Head of caudate nucleus (tissue), 42 donors: ENCODE results near the gene DHRS4.

Experiments used
- DNase-seq, 42 donors: peaks; one replicate each; pipeline versions ENCODE4 v3.0.0 to v3.0.0-alpha.2; 2020 to 2021; ENCODE audit warnings: mixed read lengths in 7 of 42
- intact Hi-C: fragments of 100-400 bp; cut with DNase I; formaldehyde crosslinking; loops from one replicate; pipeline ENCODE4 v1.15.0; 2022

The DHRS4 gene

DNA sequence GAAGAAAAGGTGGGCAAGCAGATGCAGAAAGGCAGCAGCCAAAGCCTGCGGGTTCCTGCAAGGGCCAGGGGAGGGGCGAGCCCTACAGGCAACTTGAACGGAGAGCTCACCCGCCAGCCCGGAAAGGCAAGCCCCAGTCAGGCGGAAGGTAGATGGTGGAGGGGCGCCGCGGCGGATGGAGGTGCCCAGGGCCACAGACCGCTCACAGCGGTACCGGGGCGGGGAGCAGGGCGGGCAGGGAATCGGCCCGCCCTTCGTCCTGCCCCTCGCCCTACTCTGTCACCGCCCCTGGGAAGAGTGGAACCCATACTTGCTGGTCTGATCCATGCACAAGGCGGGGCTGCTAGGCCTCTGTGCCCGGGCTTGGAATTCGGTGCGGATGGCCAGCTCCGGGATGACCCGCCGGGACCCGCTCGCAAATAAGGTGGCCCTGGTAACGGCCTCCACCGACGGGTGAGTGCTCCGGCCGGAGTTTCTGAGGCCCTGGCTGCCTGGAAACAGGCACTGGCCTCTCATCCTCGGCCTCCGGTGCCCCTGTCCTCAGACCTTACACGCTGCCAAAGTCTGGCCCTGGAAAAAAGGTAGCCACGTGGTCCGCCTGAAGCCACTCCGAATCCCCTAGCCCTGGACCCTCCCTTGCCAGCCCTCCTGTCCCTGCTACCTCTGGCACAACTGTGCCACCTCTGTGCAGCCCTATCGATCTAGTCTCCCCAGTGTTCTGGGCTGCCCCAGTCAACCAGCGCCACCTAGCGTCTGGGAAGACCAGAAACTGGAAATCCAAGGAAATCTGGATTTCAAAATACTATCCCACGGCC, at the start of gene DHRS4:
DHRS4 (plus strand) TSS at position 307 of the 815 bp plus-strand sequence; CDS start at position 326, 19 bp downstream.
- peak; percentile 71 to 96 (median 89) for DNase-seq
- intact Hi-C loops = no loop called here

DNA sequence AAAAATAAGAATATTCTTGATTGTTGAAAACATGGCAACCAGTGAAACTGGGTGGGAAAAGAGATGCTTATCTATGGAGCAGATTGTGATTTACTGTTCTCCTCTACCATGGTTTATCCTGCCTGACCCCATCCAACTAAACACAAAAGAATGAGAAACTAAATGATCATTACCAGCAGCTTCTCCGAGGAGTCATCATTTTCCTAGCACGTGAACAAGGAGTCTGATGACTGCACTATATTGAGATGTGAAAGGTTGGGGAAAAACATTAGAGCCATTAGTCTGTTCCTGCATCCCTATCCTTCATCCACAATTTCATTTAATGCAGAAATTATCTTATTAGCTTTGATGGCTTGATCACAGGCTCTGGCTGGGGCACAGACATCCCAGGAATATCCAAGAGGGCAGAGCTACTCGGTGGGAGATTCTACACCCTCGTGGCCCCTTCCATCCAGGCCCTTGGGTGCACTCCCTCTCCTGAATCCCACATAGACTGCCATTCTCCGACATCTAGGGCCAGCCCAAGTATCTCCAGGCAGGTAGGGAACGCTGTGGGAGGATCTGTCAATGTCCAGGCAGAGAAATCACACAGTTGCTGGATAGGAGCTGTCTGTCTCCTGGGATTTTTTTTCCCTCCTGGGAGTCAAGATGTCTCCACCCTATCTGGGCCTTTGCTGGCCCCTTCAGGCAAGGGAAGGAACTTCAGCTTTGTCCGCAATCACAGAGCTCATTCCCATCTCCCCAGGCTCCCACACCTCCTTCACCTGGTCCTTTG, 43.3 kb upstream of the DHRS4 start:
- intact Hi-C loops = no loop called here
- DNase-seq = peak in 35 of 42 donors; percentile 15 to 75 (median 46)

DNA sequence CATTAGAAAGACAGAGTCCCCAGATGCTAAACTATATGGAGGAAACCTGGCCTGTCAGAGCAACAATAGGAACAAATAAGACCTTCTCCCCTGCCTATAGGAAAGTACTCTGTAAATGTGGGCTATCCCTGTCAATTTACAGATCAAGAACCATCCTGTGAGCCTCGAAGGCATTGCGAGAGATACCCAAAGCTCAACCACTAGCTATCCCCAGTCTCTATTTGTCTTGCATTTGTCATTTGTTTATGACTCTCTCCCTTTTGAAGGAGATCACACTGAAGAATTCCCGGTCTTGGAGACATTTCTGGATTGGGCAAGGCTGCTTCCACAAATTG, 42.7 kb upstream of the DHRS4 start:
- intact Hi-C loops = no loop called here
- no peak for DNase-seq

GRCh38 chr14:23915559-23915958, 38.0 kb upstream of the DHRS4 start:
- intact Hi-C loops = no loop called here
- no peak for DNase-seq

DNA sequence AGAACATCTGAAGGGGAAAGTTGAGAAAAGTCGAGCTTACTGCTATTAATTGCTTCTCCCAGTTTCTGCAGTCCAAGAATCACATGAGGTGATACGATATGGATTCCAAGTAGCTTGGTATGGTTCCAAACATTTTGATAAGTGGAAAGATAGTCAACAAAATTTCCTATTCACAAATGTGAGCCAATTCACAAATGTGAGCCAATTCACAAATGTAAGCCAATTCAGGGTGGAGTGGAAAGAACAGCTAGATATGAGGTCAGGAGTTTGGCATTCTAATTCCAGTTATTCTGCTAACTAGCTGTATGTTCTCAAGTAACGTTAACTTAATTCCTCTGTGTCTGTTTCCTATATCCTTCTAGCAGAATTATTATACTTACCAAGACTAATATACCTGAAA, 37.6 kb upstream of the DHRS4 start:
- DNase-seq = no peak
- intact Hi-C loops = no loop called here

- intact Hi-C loops = no loop called here
- DNase-seq = no peak
Measured at GRCh38 chr14:23916446-23916845, 37.1 kb upstream of the DHRS4 start.

DNA sequence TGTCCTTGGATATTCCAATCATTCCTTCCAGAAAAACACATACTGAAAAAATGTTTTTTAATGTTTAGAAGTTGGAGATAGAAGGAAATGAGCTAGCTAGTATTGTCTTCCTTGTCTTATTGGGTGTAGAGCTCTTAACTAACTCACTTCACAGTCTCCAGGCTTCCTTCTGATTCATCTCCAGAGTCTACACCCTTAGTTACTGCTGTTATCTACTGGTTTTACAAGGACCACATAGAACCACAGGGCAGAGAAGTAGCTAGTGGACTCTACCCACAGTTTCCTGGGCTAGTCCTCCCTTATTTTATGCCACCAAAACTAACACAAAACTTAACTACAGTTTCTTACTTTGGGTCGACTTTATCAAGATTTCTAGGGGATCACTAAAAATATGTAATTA, 31.0 kb upstream of the DHRS4 start:
- intact Hi-C loops = no loop called here
- no peak for DNase-seq

DNA sequence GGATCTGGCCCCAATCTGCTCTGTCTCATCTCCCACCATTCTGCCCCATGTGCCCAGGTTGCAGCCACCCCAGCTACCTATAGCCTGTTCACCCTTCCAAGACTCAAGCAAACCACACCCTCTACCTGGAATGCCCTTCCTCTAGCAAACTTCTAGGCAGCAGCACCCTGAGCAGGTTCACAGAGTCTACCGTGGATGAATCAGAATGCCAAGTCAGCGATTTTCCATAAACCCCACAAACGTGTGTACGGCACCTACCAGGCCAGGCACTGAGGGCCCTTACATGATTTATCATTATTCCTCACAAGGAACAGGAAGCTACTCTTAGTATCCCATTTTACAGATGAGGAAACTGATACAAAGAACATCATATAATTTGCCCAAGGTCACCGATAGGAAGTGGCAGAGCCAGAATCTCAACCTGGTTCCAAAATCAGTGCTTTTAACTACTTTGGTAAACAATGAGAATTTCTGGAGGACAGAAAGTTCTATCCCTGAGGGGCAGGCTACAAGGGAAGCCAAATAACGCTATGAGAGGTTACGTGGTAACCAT, 28.0 kb upstream of the DHRS4 start:
- DNase-seq = no peak
- intact Hi-C loops = no loop called here

GRCh38 chr14:23926543-23926942, 27.0 kb upstream of the DHRS4 start:
- intact Hi-C loops = no loop called here
- no peak for DNase-seq

GRCh38 chr14:23929136-23929535, 24.4 kb upstream of the DHRS4 start:
- intact Hi-C loops = no loop called here
- DNase-seq = peak in 1 of 42 donors; percentile 43

DNA sequence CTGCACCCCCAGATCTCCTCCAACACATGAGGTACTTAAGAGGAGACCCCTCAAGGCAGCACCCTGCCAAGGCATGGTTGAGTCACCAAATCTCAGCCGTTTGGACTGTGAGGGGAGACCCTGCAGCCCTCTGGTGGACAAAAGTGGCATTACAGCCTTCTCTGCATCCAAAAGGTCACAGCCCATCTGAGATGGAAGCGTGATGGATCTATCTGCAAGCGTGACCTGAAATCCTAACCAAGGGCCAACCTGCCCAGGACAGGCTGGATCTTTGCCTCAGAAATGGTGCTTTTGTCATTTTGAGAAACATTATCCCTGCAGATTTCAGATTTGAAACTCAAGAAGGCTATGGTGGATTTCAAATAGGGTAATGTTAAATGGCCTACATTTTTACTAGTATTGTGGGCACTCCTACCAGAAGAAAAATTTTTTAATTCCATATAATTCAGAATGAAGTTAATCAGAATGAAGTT, 23.7 kb upstream of the DHRS4 start:
- intact Hi-C loops = loop anchor here (10.0 kb wide), 1 partner anchor 295 kb away; the partner anchor contains the start of gene DHRS2
- DNase-seq = peak; percentile 65 to 97 (median 89)

DNA sequence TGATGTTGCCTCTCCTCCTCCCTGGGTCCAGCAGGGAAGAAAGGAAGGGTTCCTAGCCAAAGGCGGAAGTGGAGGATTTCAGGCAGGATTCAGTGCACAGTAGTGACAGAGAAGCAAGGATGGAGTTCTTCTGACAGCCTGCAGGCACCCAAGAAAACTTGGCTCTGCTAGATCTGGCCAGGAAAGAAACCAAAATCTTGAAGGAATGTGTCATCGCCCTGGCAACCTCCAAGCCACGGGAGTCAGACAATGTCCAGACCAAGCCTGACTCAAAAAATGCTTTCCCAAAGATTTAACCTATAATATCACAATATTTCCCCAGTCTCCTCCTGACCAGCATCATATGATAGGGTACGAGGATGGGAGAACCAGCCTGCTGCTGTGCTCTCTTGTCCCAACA, 22.8 kb upstream of the DHRS4 start:
- DNase-seq = peak in 3 of 42 donors; percentile 6 to 45 (median 13)
- intact Hi-C loops = loop anchor here (10.0 kb wide), 1 partner anchor 296 kb away; the partner anchor contains the start of gene DHRS2

GRCh38 chr14:23931721-23932289, 21.8 kb upstream of the DHRS4 start:
- intact Hi-C loops = loop anchor here (10.0 kb wide), 1 partner anchor 297 kb away; the partner anchor contains the start of gene DHRS2
- no peak for DNase-seq

DNA sequence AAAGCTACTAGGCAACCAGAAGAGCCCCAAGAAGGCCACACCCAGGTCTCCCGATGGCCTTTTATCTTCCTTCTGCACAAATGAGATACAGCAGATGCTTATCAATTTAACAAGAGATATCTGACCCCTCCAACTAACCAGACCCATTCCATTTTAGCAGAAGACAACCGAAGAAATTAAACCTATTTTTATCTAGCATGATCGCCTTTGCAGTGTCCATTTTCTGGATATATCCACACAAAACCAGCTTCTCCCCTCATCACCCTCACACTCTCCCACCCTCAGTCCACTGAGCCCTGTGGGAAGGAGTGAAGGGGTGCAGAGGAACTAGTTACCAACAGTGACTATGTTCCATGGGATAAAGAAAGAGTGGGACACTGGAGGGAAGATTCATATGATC, 20.9 kb upstream of the DHRS4 start:
- no peak for DNase-seq
- intact Hi-C loops = loop anchor here (10.0 kb wide), 1 partner anchor 298 kb away; the partner anchor contains the start of gene DHRS2

DNA sequence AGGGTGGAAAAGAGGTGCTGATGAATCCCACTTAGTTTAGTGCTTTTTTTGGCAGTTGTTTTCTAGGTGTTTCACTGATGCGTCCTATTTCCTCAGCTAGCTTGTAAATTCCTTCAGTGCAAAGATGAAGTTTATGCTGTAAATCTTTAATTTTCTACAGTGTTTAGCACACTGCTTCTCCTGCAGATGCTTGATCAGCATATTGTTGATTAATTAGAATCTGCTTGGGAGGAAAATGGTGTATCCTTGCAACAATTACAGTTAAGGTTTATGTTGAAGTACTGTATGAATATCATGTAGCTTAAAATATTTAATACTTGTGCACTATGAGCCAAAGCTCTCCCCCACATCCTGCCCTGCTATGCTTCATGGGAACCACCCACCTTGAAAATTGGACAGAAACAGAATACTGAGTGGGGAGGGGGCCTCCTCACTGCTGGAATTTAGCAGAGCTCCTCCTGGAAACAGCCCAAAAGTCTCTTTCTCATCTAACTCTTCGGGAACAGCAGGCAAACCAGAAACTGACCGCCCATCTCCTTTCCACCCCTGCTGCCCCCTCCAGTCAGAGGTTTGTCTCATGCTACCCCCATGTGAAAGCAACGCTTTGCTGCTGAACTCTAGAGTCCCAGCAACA, 20.3 kb upstream of the DHRS4 start:
- intact Hi-C loops = loop anchor here (10.0 kb wide), 1 partner anchor 298 kb away; the partner anchor contains the start of gene DHRS2

GRCh38 chr14:23933742-23934128, 19.8 kb upstream of the DHRS4 start:
- intact Hi-C loops = loop anchor here (10.0 kb wide), 1 partner anchor 299 kb away; the partner anchor contains the start of gene DHRS2
- DNase-seq = no peak

More for the DNA sequence above, 20.3 kb upstream of the DHRS4 start:
- DNase-seq = no peak

DNA sequence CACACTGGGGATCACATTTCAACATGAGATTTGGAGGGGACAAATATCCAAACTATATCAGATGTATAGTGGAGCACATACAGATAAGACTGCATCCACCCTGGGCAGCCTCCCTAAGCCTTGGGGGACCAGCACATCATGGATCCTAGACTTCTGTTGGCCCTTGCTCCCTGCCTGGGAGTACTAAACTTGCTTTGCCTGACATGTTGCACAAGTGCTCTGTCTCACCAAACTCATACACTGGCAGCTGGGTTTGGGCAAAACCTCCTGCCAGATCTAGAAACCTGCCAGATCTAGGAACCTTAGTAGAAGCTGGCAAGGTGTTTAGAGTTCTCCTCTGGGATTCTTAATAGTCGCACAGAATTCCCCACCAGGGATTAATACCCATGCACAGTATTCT, 18.4 kb upstream of the DHRS4 start:
- intact Hi-C loops = loop anchor here (10.0 kb wide), 1 partner anchor 300 kb away; the partner anchor contains the start of gene DHRS2
- DNase-seq = peak in 1 of 42 donors; percentile 34

- intact Hi-C loops = loop anchor here (10.0 kb wide), 1 partner anchor 301 kb away; the partner anchor contains the start of gene DHRS2
- DNase-seq = no peak
Measured at GRCh38 chr14:23936084-23936829, 17.3 kb upstream of the DHRS4 start.
